Nasal cavity respiratory epithelium epithelial cell of viscerocranial mucosa (primary cell): ENCODE measurements around the gene PCDHGA2. TPM values are rescaled to one million over a fixed set of nuclear protein-coding genes. Genes with fewer than 3 reads are reported as not detected.

Experiments
- total RNA-seq: library from RNA; depleted of rRNA; stranded (reverse); fragments of >200 nt; gene quantifications from 2 replicates; pipeline ENCODE4 v1.2.3, GENCODE V29; 2014

The PCDHGA2 gene
- total RNA-seq, 1 donor from 2014 or later, result 1.00 TPM

Other genes starting within 250 kb of the PCDHGA2 start
- 0.34 and 4.1 TPM in 2 replicates for gene PCDHB2, start 244.1 kb upstream of the PCDHGA2 start, total RNA-seq
- gene PCDHB3, start 238.3 kb upstream of the PCDHGA2 start, total RNA-seq, result under 0.01 and 0.57 TPM in 2 replicates
- under 0.01 and 0.21 TPM in 2 replicates for gene PCDHB4, start 216.9 kb upstream of the PCDHGA2 start, total RNA-seq
- gene PCDHB5, start 203.6 kb upstream of the PCDHGA2 start, total RNA-seq, result 0.34 and 1.00 TPM in 2 replicates
- 0.21 TPM in 1 of 2 replicates, not detected in the other for gene PCDHB6, start 188.7 kb upstream of the PCDHGA2 start, total RNA-seq
- gene PCDHB7, start 166.1 kb upstream of the PCDHGA2 start, total RNA-seq, result 0.07 TPM in 1 of 2 replicates, not detected in the other
- gene PCDHB8, start 161.0 kb upstream of the PCDHGA2 start, total RNA-seq, result 0.57 TPM in 1 of 2 replicates, not detected in the other
- 0.07 TPM in 1 of 2 replicates, not detected in the other for gene PCDHB16, start 156.4 kb upstream of the PCDHGA2 start, total RNA-seq
- gene PCDHB9, start 151.6 kb upstream of the PCDHGA2 start, total RNA-seq, result under 0.01 and 0.14 TPM in 2 replicates
- gene PCDHB10, start 146.4 kb upstream of the PCDHGA2 start, total RNA-seq, result under 0.01 and 0.57 TPM in 2 replicates
- 0.34 and 0.85 TPM in 2 replicates for gene PCDHB11, start 139.1 kb upstream of the PCDHGA2 start, total RNA-seq
- under 0.01 and 0.28 TPM in 2 replicates for gene PCDHB12, start 130.0 kb upstream of the PCDHGA2 start, total RNA-seq
- under 0.01 and 0.64 TPM in 2 replicates for gene PCDHB13, start 124.8 kb upstream of the PCDHGA2 start, total RNA-seq
- 0.34 and 1.7 TPM in 2 replicates for gene PCDHB14, start 115.4 kb upstream of the PCDHGA2 start, total RNA-seq
- 0.34 and 0.50 TPM in 2 replicates for gene PCDHB15, start 93.4 kb upstream of the PCDHGA2 start, total RNA-seq
- gene SLC25A2, start 34.7 kb upstream of the PCDHGA2 start, total RNA-seq, result 0.14 TPM in 1 of 2 replicates, not detected in the other
- gene TAF7, start 18.0 kb upstream of the PCDHGA2 start, total RNA-seq, result 84.6 and 94.3 TPM in 2 replicates
- under 0.01 and 0.43 TPM in 2 replicates for gene PCDHGA1, start 8.2 kb upstream of the PCDHGA2 start, total RNA-seq
- under 0.01 and 0.36 TPM in 2 replicates for gene PCDHGA3, start 5.1 kb downstream of the PCDHGA2 start, total RNA-seq
- 0.34 and 1.6 TPM in 2 replicates for gene PCDHGB1, start 11.3 kb downstream of the PCDHGA2 start, total RNA-seq
- under 0.01 and 1.8 TPM in 2 replicates for gene PCDHGA4, start 16.3 kb downstream of the PCDHGA2 start, total RNA-seq
- gene PCDHGB2, start 21.2 kb downstream of the PCDHGA2 start, total RNA-seq, result under 0.01 and 1.7 TPM in 2 replicates
- under 0.01 and 0.64 TPM in 2 replicates for gene PCDHGA5, start 25.4 kb downstream of the PCDHGA2 start, total RNA-seq
- gene PCDHGB3, start 31.5 kb downstream of the PCDHGA2 start, total RNA-seq, result 0.34 and 2.1 TPM in 2 replicates
- gene PCDHGA6, start 35.1 kb downstream of the PCDHGA2 start, total RNA-seq, result under 0.01 and 1.1 TPM in 2 replicates
- gene PCDHGA7, start 44.0 kb downstream of the PCDHGA2 start, total RNA-seq, result under 0.01 and 1.8 TPM in 2 replicates
- 3.1 and 8.0 TPM in 2 replicates for gene PCDHGB4, start 48.9 kb downstream of the PCDHGA2 start, total RNA-seq
- 0.34 and 1.3 TPM in 2 replicates for gene PCDHGA8, start 53.9 kb downstream of the PCDHGA2 start, total RNA-seq
- 4.8 and 14.0 TPM in 2 replicates for gene PCDHGB5, start 59.2 kb downstream of the PCDHGA2 start, total RNA-seq
- gene PCDHGA9, start 64.0 kb downstream of the PCDHGA2 start, total RNA-seq, result 0.34 and 3.8 TPM in 2 replicates
- 0.68 and 4.0 TPM in 2 replicates for gene PCDHGB6, start 69.3 kb downstream of the PCDHGA2 start, total RNA-seq
- 1.7 and 7.5 TPM in 2 replicates for gene PCDHGA10, start 74.2 kb downstream of the PCDHGA2 start, total RNA-seq
- gene PCDHGB7, start 78.9 kb downstream of the PCDHGA2 start, total RNA-seq, result 1.4 and 9.3 TPM in 2 replicates
- gene PCDHGA11, start 82.3 kb downstream of the PCDHGA2 start, total RNA-seq, result 2.1 and 5.3 TPM in 2 replicates
- gene PCDHGA12, start 91.7 kb downstream of the PCDHGA2 start, total RNA-seq, result 0.68 and 2.2 TPM in 2 replicates
- gene PCDHGC3, start 137.2 kb downstream of the PCDHGA2 start, total RNA-seq, result 17.1 and 38.5 TPM in 2 replicates
- 0.34 and 1.2 TPM in 2 replicates for gene PCDHGC4, start 146.3 kb downstream of the PCDHGA2 start, total RNA-seq
- 0.34 and 1.1 TPM in 2 replicates for gene PCDHGC5, start 150.3 kb downstream of the PCDHGA2 start, total RNA-seq